ENCODE results near the gene CYFIP1.

The CYFIP1 gene

DNA sequence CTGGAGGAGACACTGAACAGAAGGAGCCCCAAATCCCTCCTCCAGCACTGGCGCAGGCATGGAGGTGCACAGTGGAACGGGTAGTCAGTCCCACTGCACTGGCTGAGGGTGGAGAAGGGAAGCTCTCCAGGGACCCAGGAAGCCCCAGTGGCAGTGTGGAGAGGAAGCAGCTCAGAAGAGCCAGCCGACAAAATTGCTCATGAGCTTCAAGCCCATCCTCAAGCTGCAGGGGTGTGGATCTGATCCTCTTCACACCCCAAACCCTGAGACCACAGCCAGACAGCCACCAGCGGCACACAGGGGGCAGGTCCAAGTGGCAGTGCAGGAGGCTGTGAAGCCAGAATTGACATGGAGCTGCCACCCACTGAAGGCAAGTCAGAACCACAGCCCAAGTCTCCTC is 32.1 kb downstream of the CYFIP1 start:
- no peak for DNase-seq

DNA sequence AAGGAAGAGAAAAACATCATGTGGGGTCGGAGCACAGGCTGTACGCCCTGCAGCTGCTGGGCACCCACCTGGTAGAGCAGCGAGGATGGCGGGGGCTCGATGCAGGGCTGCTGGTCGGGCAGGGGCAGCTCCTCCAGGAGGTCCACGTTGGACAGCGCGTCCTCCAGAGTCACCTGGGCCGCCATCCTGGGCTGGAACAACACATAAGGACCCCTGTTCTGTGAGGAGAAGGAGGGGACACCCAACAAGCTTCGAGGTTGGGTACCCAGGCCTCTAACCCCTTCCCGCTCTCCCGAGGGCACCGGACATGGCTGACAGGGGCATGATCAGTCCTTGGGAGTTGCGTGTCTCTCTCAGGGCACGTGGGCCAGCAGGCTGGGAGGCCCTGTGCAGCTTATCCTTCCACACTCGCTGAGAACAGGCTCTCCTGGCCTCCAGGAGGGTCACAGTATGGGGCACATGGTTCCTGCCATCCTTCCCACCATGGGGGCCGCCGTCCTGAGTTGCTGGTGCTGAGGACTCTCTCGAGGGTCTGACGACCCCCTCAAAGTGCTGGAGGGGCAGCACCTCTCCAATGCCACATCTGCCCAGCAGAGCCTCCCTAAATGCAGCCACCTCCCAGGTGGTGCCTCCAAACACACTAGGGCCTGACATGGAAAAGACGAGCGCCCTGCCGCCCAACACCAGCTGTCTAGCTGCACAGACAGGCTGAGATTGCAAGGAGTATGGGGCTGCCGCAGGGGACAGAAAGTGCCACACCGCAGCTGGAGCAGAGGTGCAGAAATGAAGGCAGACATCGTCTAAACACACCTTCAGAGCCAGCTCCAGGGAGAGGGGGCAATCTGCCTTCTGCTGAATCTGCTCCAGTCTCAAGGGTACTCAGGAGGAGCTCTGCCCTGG is 32.8 kb downstream of the CYFIP1 start:
- no peak for DNase-seq

DNA sequence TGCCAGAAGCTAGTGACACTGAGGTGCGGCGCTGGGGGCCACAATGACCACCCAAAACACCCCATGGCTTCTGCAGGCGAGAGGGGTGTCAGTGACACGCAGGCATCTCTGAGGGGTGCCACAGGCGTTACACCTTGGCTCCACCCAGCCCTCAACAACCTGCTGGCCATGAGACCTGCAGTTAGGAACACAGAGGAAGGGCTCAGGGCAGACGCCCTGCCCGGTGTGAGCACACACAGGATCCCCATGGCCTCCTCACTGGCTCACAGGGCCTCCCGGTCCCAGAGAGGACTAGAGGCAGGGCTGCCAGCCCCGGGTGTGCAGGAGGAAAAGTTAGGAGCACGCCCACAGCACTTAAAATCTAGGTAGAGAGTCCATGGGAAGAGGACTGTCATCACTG is 35.1 kb downstream of the CYFIP1 start:
- no peak for DNase-seq

DNA sequence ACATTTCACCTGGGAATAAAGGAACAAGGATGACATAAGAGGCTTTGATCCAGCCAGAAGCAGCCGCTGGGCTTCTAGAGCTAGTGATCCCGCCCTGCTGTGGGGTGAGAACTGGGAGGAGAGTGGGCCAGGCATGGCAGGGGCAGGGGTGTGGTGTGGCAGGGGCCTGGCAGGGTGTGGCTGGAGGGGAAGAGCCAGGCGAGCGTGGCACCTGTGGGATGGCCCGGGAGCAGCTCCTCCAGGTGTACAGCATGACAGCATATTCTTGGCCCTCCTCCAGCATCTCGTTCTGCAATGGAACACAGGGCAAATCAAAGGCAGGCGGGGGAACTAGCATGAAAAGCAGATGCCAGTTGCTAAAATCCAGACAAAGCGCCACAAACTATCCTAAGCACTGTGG is 35.5 kb downstream of the CYFIP1 start:
- no peak for DNase-seq

DNA sequence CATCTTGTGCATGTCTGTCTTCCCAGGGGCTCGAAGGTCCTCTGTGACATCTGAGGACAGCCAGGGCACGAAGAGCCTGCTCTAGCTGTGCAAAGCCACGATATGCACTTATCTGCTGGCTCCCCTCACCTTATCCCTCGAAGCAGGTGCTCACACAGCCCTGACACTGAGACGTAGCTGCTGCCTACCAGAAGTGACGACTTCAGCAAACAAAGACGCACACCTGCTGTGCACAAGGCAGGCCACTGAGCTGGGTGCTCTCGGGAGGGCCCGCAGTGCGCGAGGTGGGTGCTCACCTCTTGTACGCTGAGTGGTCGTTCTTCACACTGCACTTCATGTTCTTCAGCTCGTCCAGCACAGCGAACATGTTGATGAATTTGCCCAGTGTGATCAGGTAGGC is 37.3 kb downstream of the CYFIP1 start:
- no peak for DNase-seq

DNA sequence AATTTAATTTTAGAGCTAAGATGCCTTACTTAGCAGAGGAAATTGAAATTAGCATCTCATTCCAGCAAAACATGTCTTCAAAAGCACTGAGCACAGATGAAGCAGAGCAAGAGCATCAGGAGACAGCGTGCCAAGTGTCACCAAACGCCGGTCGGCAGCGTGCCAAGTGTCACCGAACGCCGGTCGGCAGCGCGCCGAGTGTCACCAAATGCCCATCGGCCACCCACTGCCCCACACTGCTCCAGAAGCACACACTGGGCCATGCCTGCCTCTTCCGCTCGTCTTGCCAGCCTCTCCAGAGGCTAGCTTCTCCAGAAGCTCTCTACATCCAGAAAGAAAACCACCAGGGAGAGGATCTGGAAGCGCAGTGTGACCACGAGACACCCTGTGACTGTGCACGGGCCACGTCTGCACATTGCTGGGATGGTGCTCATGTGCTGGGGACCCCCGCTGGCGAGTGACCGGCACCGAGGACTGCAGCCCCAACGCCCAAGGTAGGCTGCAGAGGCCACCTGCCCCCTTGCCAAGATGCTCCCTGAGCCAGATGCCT is 37.8 kb downstream of the CYFIP1 start:
- no peak for DNase-seq

DNA sequence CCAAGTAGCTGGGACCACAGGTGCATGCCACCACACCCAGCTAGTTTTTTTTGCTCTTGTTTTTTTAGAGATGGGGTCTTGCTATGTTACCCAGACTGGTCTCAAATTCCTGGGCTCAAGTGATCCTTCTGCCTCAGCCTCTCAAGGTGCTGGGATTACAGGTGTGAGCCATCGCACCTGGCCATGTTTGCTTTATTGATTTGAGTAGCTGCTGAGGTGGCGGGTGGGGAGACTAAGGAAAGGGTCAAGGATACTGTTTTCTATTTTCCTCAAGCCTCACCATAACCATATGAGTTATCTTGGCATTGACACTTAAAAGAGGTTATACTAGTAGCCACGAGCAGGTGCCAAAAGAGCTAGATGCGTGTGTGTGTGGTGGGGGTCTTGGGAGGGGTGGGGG is 39.0 kb downstream of the CYFIP1 start:
- no peak for DNase-seq

DNA sequence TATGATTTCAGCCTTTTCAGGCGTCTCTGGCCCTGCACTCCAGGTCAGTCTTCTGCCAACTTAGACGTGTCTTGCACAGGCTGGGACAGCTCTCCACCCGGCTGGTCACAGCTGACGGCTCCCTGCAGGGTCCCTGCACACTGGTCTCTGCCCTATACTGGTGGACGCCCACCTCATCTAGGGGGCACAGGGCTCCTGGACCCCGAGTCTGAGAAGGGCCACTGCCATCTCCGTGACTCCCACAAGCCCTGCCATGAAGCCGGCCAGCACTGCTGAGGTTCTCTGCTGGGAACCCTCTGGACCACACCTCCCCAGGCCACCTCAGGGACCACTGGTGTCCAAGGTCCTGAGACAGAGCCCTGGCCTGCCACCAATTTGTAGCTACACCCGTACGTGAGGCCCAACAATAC is 40.5 kb downstream of the CYFIP1 start:
- no peak for DNase-seq

DNA sequence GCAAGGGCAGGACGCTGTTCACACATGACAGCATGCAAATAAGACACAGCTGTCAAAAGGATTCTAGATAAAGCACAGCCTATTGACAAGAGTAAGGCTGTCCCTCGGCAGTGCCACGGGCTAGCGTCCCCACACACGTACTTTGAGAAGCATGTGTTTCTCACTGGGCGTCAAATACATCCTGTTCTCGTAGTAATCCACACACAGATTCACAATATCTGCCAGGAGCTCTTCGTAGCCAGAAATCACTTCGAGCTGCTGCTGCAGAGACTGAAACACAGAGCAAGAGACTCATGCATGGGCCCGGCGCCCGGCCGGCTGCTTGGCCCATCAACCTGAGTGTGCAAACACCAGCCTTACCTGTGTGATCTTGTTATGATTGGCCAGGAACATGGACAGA is 41.1 kb downstream of the CYFIP1 start:
- no peak for DNase-seq

DNA sequence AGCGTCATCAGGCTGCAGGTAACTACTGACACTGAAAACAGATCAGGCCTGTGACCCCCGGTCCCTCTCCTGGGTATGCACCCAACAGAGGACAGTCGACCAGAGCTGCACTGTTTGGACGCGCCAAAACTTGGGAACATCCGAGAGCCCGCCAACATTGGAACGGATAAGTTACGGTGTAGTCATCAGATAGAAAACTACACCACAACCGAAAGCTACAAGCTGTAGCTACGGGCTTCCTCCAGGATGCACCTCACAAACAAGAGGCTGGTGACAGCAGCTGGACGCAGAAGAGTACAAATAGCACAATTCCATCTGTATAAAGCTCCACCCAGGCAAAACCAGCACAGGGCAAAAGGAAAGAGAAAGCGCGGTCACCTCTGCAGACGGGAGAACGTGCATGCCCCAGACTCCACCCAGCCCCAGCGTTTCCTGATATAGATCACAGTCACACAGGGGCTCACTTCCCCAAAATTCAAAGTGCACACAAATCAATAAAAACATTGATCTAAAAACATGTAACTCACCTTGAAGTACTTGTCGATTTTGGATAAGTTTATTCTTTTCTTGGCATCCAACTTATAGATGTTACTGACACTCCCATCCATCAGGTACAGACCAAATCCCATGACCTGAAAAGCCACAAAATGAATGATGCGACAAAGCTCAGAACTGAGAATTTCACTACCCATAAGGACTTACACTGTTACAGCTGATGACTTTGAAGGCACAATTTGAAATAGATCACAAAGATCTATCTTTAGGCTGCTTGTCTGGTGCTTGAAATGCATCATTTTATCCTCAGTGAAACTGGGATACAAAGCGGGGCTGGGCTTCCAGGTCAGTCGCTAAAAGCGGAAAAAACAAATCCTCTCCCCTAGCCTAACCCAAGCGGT is 43.3 kb downstream of the CYFIP1 start:
- DNase-seq: no peak

DNA sequence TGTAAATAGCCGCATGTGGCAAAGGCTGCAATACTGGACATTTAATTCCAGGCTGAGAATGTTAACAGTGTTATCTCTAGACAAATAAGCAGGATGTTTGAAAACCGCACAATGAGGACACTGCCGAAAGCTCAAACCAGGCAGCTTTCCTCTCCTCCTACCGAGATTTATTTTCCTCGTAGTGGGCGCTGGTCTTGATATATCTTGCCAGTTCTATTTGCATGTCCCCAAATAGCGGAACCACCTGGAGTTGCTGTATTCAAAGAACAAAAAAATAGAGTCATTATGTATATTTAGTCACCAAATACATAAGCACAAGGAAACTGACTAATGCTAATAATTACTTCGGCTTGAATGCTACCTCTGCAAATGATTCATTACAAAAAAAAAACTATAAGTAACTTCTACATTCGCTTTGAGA is 46.5 kb downstream of the CYFIP1 start:
- no peak for DNase-seq

DNA sequence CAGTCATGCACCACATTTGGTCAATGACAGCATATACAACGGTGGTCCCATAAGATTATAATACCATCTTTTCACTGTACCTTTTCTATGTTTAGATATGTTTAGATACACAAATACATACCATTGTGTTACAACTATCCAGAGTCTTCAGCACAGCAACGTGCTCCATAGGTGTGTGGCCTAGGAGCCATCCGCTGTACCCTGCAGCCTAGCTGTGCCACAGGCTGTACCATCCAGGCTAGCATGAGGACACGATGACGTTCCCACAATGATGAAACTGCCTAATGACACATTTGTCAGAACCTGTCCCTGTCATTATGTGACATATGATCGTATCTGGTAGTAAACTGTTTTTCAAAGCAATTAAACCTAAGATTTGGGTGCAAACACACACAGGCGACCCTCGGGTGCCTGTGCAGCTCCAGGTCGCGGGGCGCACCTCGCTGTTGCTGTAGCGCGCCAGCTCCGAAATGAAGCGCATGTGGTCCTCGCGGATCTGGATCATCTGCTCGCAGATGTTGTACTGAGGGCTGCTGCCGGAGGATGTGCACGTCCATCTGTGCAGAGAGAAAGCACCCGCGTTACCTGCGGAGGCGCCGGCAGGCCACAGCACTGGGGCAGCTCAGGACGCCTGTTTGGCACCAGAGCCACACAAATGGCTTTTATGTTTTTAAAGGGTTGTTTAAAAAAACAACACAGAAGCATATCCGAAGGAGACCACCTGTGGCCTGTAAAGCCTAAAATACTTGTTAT is 48.2 kb downstream of the CYFIP1 start:
- DNase-seq: no peak

DNA sequence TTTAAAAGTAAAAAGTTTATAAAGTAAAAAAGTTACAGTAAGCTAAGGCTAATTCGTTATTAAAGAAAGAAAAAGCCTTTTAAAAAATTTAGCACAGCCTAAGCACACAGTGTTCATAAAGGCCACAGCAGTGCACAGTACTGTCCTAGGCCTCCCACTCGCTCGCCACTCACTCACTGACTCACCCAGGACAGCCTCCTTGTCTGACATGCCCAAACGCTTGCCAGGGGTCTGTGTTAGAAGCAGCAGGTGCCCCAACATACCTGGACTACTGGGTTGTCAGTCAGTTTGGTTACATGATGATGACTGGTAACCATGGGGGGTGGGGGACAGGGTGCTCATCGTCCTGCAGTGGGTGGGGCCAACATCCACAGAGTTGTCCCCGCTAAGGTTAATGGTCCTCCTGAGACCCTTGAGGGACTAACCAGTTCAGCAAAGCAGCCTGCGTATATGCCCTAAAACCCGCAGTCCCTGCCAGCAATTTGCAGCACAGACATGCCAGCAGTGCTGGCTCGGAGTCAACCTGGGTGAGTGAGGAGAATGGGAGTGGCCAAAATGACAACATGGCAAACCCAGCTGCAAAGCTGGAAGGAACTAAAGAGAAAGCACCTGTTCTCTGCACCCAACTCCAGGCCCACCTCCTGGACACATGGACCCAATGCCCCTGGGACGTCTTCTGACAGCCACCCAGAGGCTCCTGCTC is 49.2 kb downstream of the CYFIP1 start:
- no peak for DNase-seq

DNA sequence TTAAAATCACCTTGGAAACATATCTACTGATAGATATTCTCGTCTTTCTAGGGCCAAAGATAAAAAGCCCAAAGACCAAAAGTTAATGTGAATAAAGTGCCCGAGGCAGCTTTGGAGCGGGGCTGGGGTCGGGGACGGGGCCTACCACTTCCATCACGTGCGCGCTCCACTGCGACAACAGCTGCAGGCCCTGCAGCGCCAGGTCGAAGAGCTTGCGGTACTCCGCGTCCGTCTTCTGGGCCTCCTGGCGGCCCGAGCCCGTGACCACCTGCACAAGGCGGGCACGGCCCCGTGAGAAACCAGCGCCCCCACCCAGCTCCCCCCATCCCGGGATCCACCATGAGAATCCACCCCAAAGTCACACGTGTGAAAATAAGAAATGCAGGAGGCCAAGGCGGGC is 52.4 kb downstream of the CYFIP1 start:
- DNase-seq: no peak

DNA sequence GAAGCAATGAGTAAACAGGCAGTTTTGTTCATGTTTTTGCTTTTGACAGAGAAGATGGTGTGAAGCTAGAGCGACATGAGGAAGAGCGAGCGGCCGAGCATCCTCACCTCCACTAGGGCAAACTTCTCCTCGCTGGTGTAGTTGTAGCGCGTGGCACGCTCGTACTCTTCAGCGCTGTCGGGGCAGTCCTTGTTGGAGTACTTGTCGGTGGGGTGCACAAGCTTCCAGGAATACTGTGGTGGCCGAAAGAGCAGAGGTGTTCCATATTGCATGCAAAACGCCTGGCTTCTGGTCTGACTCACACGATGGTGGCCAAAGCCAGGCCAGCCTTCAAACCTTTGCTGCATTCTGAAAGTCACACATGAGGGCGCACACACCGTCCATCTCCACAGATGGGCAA is 54.3 kb downstream of the CYFIP1 start:
- DNase-seq: no peak

DNA sequence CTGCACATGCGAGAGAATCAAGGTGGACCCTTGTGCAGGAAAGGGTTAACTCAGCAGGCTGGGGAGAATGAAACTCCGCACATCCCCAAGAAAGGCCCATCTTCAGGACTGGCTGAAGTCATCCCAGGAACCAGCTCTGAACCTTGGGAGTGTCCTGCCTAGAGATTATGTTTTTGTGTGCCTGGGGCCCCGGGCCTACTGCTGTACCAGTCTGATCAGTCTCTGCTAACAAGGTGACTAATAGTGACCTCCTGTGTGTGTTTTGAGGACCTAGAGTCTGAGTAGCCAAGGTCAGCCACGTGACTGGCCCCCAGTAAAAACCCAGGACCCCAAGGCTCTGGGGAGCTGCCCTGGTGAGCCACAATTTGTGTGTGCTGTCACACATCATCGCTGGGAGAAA is 58.2 kb downstream of the CYFIP1 start:
- DNase-seq: no peak

DNA sequence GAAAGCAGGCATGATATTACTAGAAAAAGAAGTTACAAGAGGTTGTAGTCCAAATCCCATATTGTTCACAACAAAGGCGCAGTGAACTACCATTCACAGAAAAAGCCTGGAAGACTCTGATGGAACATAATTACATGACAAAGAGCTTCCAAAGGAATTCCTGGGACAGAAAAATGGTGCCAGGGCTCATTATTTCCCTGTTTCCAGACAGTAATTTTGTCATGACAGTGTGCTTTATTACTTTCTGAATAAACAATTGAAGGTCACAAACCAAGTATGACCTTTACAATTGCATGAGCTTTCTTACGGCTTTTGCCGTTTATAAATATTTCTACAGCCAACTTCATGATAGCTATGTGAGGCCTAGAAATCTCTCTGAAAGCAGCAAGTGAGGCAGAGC is 61.0 kb downstream of the CYFIP1 start:
- DNase-seq: no peak

DNA sequence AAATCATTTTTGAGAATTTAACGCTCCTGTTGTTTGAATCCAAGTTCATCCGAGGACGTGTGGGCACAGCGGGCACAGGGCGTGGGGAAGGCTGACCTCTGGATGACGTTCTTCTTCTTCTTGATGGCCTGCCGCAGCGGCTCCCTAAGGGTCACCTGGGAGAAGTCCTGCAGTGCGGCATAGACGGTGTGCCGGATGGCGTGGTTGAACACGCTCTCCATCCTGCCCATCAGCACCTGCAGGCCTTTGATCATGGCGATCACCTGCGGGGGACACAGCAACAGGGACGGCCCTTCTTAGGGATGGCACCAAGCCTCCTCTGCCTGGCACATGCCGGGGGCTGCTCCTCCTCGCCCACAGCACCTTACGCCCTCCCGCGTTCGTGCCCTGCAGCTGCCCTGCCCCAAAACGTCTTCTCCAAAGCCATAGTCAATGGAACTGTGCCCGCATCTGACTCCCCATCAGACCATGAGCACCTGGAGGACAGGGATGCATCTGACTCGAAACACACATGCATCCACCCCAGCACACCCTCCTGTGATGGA is 61.5 kb downstream of the CYFIP1 start:
- DNase-seq: no peak

DNA sequence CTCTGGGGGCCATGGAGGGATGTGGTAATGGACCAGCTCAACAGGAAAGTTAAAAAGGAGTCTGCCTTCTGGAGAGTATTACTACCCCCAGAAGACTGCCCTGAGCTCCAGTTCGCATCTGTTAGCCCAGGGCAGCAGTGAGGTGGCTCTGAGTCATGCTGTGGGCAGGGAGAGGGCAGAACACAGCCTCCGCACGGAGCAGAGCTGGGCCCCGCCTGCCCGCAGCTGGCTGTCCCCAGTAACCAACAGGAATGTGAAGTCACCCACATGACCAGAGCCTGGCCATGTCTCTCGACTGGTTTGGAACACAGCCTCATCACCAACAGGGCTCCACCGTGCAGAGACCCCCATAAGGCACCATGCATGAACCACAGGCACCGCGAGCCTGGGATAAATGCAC is 62.1 kb downstream of the CYFIP1 start:
- no peak for DNase-seq

DNA sequence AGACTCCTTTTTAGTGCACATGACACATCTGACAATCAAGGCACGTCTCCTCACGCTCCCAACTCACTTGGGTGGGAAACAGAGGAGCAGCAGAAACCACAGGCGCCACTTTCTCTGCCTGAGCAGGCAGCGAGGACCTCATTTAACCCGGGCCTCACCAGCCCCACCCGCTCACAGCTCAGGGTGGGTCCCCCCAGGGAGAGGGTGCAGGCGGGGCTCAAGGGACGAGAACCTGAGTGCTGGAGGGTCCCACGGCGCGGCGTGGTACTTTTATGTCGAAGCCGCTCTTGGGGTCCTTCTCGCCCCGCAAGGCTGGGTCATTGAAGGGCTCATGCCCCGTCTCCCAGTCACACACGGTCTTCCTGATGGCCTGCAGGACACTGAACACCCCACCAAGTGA is 62.6 kb downstream of the CYFIP1 start:
- DNase-seq: no peak

DNA sequence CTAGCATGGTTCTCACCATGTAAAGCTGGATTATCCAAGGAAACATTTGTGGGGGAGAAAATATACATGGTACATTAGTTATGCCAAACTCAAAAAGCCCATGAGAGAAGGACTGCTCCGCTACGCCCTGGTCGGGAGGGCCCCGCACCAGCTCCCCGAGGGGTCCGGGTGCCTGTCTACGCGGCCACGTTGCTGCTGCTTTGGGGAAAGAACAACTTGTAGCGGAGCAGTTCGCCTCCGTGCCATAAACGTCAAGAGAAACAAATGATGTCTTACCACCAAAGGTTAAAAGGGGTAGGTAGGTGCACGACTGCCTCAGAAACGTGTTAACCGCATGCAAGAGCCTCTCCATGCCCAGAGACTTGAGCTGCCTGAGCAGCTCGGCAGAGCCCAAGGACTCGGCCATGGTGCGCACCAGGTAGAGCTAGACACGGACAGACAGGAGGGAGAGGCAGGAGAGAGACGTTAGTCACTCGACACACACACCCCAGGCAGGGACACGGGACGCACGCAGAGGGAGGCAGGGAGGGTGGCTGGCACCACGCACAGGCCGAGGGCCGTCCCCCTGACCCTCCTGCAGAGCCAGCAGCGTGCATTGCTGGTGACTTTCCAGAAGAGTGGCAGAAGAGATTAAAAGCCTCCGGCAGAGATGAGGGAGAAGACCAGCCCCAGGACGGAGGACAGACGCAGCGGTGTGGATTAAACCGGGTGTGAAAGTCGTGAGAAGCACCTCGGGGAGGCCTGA is 63.4 kb downstream of the CYFIP1 start:
- no peak for DNase-seq

All from activated CD8-positive, alpha-beta memory T cell treated with anti-CD3 and anti-CD28 coated beads, Interleukin-2, amount 50 U/mL, for 4 hours (primary cell).